Stimulated activated CD4-positive, alpha-beta T cell treated with anti-CD3 and anti-CD28 coated beads, Interleukin-1b, Interleukin-23, amount 100 ng/mL, for 48 hours (primary cell): ENCODE data around the gene SGPL1.
A peak's percentile ranks its signal among the peaks of the same experiment; 100 is the strongest.

Source experiments
- DNase-seq: peaks from one replicate; pipeline ENCODE4 v3.0.0-alpha.2; 2020

Gene SGPL1

GRCh38 chr10:70886921-70887665 is 71.3 kb downstream of the SGPL1 start:
- no peak for DNase-seq

DNA sequence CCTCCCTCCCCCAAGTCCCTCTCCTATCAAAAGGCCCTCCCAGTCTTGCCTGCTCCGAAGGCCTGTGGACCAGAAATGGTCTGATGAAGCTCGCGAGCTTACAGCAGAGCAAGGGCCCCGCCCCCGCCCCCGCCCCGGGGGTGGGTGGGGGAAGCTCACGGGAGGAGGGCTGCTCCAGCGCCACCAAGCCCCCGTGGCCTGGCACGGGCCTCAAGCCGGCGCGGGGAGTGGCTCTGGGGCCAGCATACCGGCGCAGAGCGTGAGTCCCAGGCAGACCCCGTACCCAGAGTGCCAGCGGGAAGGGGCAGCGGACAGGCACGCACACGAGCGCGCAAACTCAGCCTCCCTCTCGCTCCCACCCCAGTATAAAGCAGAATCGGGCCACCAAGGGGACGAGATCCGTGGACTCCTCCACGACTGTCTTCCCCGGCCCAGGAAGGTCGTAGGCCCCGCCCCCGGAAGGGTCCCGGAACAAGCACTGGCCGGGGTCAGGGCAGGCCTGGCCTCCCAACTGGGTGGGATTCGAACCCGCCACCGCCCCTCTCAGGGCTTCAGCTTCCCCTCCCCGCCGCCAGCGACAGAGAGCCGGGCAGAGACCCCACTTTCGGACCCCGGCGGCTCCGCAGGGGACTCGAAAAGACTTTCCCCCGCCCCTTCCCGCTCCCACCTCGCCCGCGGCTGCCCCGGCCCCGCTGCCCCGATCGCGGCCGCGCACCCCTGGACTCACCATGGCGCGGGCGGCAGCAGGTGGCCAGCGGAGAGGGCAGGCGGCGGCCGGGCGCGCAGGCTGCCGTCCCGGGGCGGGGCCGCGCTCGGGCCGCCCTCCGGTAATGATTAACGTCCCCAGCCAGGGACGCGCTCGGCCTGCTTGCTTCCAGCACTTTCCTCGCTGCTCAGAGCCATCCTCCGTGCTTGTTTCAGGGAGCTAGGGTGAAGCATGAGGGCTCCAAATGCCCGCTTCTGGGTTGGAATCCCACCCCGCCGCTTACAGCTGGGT is 72.4 kb downstream of the SGPL1 start, which contains the start of gene PCBD1:
PCBD1 (minus strand) TSS at position 762 of the 997 bp plus-strand sequence; CDS start at position 730, 32 bp downstream.
- DNase-seq, result peak; percentile 55

DNA sequence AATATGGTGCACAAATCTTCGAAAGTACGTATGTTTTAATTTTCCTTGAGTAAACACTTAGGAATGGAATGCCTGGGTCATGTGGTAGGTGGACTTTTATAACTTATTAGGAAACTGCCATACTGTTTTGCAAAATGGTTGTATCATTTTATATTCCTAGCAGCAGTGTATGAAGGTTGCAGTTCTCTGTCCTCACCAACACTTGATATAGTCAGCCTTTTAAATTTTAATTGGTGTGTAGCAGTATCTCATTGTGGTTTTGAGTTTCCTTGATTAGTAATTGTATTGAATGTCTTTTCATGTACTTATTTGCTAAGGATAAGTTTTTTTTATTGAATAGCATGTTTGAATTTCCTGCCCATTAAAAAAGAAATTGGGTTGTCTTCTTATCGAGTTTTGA is 73.5 kb downstream of the SGPL1 start:
- no peak for DNase-seq

GRCh38 chr10:70890917-70891431 is 75.2 kb downstream of the SGPL1 start:
- DNase-seq, result no peak

DNA sequence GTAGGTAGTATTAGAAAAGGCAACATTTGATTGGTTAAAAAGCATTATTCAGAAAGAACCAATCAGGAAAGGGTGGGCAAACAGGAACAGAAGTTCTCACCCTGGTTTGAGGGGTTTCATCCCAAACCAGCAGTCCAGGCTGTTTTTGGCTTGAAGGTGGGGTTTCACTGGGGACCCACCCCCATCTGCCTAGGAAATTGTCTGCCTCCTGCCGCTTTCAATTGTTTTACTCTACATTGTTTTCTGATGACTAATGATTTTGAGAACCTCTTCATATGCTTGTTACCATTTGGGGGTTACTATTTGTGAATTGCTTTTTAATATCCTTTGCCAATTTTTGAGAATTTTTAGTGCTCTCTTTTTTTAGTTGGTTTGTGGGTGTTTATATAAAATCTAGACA is 75.9 kb downstream of the SGPL1 start:
- DNase-seq, result no peak

GRCh38 chr10:70892631-70893030 is 76.9 kb downstream of the SGPL1 start:
- DNase-seq, result no peak

- no peak for DNase-seq
Measured at GRCh38 chr10:70893227-70894006, 77.7 kb downstream of the SGPL1 start.

DNA sequence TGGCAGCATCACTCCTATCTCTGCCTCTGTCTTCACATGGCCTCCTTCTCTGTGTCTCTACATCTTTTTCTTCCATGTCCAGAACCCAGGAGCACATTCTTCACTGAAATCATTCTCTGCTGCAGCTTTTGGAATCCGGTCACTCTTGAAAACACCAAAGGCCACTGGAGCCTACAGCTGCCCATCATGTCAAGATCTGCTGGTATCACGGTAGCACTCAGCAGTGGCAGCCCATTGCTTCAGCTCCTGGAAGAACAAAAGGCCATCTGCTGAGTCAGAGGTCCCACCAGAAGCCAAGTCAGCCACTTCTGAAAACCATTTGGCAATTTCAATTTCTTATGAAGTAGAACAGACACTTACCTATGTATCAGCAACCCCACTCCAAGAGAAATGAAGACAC is 78.7 kb downstream of the SGPL1 start:
- no peak for DNase-seq

DNA sequence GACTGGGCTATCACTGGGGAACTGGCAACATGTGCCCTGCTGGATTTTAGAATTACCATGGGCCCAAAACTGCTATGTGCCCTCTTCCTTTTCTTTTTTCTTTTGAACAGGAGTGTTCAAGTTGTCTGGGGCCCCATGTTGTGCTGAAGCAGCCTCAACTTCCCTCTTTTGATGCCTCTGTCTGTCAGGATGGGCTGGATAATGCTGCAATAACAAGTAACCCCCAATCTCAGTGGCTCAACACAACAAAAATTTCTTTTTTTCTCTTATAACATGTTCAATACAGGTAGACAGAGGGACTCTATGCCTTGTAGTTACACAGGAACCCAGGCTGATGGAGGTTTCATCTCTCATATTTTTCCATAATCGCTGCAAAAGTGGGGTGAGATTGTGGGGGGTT is 80.8 kb downstream of the SGPL1 start:
- no peak for DNase-seq

DNA sequence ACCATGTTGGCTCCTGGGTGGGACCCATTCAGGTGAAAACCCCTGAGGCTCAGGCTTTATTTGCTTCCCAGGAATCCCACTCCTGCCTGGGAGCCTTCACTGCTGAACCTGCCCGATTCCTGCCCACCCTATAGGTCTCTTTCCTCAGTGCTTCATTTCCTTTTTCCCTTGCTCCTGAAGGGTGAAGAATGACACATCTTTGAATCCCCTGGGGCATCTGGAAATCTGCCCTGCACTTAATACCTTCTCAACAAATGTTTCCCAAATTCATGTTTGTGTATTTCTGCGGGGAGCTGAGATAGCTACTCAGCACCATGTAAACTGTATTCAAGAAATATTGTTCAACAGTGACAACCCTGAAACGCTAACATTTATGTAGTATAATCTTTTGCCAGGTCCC is 82.9 kb downstream of the SGPL1 start:
- DNase-seq, result no peak

GRCh38 chr10:70899096-70899495 is 83.3 kb downstream of the SGPL1 start:
- no peak for DNase-seq

DNA sequence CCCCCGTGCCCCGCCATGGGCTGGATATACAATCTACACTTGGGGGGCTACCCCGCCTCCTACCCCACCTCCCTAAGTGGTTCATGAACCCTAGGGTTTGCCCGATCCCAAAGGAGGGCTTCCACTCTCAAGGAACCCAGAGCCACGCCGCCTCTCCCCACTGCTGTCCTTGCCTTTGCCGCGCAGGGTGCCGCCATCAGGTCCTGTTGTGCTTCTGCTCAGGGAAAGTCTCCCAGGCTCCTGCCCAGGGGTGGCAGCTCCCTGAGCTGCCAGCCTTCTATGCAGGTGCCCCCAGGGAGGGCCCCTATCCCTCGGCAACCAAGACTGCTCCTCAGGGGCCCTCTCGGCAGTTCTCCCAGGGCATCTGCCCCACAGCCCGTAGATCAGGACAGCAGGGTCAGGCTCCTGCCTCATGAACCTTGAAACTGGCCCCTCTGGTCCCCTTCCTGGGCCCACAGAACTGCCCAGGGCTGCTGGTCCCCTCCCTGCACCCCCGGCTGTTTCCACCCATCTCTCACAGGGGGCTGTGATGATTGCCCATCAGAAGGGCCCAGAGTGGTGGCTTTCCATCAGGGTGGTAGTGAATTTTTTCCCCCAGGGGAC is 85.6 kb downstream of the SGPL1 start:
- DNase-seq, result no peak

DNA sequence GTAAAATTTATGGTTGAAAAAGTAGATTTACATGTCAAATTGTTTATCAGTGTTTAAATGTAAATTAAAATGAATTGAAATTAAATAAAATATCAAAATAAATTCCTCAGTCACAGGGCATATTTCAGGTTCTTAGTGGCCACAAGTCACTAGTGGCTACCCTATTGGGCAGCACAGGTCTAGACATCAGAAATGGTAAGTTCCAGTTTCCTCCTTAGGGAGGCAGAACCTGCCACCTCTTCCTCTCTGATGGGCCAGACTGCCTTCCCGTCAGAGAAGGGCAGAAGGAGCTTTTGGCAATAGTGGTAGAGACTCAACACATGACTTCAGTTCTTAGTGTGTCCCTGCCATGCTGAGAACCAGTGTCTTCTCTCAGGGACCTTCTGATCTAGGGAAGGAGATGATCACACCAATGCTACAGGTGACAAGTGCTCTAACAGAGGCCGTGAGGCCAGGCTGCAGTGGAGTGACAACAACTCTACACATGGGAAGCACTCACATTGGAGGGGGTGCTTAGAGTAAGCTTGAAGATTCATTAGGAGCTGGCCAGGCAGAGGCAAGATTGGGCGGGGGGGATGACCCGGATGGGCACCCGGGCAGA is 87.0 kb downstream of the SGPL1 start:
- DNase-seq, result no peak

DNA sequence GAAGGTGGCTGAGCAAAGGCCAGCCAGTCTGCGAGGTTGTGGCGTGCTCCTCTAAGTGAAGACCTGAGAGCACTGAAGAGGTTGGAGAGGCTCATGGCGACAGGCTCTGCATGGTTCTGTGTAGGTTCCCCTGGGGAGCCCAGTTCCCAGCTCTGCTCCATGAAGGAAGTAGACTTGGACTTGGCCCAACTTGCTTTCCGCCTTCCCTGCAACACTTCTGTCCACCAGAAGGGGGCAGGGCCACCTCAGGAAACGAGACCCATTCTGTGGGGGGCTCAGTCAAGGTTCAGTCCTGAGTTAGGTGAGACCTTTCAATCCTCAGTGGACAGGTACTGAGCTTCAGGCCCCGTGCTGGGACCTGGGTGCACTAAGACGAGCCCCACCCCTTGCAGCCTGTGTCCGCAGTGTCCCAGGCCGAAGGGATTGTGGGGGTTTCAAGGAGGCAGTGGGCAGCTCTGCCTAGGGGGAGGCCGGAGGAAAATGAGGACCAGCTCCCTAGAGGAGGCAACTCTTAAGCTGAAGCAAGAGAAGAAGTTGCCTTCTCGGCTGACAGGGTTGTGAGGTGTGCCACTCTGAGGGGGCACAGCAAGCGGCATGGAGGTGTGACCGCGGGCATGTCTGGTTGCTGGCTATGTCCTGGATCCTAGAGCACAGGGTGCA is 87.6 kb downstream of the SGPL1 start:
- peak; percentile 22 for DNase-seq

DNA sequence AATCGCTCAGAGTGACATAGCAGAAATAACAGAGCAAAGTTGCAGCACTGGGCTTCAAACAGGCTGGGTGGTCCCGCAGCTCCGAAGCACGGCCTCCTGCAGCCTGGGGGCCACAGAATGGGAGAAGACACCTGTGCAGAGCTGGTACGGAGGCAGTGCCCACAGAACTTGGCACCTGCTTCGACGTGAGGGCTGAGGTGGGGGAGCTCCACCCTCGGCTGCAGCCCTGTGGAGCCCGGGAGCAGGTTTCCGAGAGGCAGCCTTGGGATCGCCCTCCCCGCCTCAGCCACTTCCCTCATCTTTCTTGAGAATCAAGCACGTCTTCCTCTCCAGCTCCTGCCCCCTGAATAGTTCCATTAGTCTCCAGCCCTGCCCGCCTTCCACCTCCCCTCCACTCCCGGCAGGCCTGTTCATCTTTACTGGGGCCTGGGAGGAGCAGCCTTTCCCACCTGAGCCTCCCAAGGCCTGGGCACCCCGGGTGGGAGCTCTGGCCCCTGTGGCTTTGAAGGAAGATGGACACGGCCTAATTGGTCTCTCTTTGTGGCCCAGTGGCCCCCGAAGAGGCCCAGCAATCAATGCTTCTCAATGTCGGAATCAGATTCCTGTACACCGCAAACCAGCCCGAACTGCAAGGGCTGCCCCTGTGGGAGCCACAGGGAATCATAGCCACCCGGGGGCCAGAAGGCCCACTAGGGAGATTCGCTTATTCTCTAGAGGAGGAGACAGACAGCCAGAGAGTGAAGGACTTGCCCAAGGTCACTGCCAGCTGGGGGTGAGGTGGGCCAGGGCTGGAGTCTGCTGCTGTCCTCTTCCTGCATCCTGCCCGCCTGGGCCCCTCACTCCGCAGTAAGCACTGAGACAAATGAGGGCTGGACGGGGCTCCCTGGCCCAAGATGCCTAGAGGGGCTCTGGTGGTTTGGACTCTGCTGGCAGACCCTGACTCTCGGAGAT is 89.6 kb downstream of the SGPL1 start:
- DNase-seq, result no peak

- DNase-seq, result no peak
Measured at GRCh38 chr10:70906031-70906783, 90.5 kb downstream of the SGPL1 start.

- DNase-seq, result no peak
Measured at GRCh38 chr10:70906953-70907636, 91.3 kb downstream of the SGPL1 start.

DNA sequence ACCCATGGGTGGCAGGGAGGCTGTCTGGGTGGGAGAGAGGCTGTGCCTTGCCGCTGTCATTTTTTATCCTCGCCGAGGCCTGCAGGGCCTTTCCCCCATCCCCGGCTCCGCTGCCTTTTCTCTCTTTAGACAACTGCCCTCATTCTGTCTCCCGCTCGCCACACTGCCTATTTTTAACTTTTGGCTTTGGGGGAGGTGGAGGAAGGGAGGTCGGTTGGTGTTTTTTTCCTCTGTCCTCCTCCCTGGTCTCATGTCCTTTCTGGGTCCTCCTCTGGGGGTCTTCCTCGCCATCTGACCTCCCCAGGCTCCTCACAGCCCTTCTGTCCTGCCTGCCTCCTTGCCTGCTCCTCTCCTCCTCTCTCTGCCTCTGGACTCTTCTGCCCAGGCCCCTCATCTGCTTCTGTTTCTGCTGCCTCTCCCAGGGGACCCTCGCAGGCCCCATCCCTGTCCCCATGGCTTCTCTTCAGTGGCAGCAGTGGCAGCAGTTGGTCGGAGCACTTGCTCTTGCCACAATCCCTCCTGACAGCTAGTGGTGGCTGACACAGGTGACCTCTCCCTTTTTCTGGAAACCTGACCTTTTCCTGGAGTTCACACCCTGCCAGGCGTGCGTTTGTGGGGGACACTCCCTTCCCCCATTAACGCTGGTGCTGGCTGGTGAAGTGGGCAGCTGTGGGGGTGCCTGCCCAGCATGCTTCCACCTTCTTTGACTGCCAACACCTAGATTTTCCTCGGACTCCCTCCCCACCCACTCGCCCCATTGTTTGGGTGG is 92.1 kb downstream of the SGPL1 start:
- no peak for DNase-seq
